COLO668 (cell line): ENCODE measurements around the gene CEP170.
"Not testable (repeated sequence)": the region's sequence is repeated elsewhere in the genome, so short reads cannot be mapped to it uniquely, and the experiment has no call there.

ENCODE experiments used
- DNase-seq: peaks from one replicate; lab custom pipeline; 2025; ENCODE audit not compliant: unreplicated experiment; lab: John Stamatoyannopoulos, UW

CEP170 gene

DNA sequence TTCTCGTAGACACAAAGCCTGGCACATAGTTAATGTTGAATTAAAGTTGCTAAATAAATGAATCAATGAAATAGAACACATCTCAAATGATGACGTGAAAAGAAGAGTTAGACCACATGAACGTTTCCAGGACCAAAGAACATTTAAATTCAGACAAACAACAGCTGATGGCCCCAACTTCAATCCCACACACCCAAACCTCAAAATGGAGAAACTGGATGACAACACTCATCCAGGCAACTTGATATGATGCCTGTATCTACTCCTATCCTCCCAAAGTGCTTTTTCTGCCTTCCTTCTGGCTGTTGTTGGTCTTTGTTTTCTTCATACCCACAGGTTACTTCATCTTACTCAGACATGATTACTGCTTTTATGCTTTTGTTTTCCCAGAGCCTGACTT, 71.9 kb downstream of the CEP170 start:
- DNase-seq: not testable (repeated sequence)

DNA sequence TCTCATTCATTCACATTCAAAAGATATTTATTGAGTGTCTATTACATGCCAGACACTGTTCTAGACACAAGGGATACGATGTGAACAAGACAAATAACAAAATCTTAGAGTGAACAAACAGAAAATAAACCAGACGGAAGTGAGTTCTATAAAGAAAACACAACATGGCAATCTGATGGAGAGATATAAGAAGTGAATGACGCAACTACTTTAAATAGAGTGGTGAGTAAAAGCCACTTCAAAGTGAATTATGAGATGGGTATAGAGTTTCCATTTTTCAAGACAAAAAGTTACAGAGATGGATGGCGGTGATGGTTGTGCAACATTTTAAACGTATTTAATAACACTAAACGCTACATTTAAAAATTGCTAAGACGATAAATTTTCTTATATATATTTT, 75.4 kb downstream of the CEP170 start:
- no peak for DNase-seq

DNA sequence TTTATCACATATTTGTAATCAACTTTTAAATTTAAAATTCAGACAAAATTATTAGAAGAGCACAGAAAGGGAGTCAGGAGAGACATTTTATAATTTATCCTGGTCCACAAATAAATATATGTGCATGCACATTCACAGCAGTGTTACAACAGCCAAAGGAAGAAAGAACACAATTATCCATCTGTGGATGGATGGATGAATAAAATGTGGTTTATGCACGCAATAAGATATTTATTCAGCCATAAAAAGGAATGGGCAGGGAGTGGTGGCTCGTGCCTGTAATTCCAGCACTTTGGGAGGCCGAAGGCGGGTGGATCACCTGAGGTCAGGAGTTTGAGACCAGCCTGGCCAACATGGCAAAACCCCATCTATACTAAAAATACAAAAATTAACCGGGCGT, 77.3 kb downstream of the CEP170 start:
- DNase-seq: not testable (repeated sequence)

DNA sequence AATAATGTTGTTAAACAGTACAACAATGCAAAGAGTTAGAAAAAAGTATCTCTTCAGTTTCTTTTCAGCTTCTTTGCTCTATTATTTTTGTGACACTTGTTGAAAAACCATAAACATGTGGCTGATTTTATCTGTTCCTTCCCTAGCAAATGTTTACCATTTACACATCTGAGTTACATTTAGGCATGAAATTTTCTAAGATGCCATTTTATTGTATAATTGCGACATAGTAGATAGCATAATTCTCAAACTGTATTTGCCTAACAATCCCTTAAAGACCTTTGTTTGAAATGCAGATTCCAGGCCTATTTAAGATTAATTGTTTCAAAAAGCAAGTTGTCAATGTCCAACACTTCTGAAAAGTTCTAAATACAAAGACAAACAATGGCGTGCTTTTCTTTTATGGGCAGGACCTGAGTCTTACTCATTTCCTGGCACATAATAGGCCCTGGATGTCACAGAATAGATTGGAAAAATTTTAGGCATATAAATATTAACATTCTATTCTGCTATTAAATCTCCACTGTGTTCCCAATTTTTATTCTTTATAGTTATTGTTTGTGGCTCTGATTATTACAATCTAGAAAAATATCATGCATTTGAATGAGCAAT, 81.2 kb downstream of the CEP170 start:
- not testable (repeated sequence) for DNase-seq

DNA sequence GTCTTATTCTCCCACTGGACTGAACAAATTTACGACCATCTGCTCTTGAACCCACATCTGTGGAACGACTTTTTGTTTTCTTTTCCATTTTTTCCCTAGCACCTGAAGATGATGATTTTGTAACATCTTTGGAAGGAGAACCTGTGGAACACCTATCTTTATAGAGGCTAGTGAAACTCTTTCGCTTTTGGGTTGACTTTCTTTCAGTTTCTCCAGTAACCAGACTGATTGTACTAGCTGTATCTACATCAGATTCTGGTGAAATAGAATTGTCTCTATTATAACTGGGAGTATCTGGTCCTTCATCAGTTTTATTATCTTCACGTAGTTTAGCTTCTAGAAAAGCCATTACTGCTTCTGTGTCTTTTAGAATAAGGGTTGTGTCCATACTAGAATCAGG, 90.2 kb downstream of the CEP170 start:
- not testable (repeated sequence) for DNase-seq

DNA sequence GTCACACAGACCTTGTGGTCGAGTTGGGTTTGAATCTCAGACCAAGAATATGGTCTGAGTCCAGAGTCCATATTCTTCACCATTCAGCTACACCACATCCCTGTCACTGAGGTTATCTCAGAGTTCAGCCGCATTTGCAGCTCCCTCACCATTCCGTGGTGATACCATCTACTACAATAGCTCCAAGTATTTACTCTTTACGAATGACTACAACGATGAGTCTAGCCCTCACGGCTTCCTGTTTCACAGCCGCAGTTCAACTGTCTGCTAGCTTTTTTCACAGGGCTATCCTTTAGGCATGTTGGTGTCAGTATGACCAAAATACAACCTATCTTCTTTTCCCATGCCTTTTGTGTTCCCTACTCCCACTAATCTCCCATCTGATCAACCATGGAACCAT, 104.2 kb downstream of the CEP170 start:
- DNase-seq: not testable (repeated sequence)

DNA sequence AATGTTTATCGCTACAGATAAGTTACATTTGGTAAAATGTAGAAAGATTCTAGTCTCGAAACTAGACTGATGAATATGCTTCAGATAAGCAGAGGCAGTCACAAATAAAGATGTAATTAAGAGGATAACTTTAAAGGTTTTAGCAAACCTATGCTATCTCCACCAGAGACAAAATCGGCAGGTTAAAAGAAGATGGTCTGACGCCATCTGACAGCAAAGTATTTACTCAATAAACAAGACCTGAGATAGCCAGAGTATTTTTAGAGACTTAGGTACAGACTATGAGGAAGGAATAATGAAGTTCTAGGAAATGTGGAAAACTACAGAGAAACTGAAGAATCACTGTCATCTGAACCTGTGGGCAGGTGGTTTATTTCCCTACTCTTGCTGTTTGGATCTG, 106.0 kb downstream of the CEP170 start:
- not testable (repeated sequence) for DNase-seq

DNA sequence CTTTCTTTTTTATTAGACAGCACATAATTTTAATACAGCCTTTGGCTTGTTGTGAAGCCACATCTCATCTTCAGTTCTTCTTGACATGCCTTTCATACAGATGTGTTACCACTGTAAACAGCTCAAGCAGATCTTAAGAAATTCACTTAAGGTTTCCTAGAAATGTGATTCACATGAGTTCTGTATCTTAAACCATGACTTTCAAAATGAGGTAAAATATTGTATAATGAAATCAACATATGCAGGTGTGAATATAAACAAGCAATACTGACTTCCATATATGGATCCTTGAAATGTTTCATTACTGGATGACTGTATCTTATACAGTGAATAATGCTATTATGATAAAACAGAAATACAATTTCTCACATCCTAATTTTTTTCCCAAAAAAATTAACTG, 107.7 kb downstream of the CEP170 start:
- DNase-seq: not testable (repeated sequence)

DNA sequence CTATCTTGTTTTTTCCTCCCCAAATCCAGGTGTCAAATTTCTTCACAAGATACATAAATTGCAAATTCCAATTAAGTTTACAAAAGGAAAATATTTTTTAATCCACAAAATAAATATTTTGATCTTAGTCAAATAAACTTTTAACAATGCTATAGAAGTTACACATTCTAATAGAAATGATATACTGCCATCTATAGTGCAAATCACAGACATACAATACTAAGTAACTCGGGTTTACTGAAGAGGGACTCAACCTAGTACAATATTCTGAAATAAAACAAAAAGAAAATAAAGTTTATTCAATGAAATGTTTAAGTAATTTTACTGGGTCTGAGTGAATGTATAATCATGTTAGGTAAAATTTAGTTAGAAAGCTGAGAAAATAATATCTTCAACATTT, 114.6 kb downstream of the CEP170 start:
- DNase-seq: not testable (repeated sequence)

DNA sequence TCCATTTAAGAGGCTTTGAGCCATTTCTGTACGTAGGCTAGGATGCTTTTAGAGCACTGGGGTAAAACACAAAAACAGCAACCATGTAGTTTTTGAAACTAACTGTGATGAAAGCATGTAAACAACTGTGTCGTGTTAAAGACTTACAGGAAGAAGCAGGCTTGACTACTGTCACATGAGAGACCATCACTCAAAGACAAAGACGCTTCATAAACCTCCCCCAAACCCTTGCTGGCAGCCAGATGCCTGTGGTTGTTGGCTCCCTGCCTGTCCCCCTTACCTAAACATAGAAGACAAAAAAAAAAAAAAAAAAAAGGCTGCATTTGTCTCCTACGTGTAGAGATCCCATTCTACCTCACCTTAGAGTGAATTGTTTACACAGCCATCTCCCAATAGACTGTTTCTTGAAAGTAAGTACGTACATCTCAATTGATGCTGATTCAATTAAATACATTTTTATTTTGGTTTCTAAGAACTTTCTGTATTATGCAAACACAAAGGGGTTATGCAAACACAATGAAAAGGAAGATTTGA, 132.1 kb downstream of the CEP170 start:
- DNase-seq: not testable (repeated sequence)

DNA sequence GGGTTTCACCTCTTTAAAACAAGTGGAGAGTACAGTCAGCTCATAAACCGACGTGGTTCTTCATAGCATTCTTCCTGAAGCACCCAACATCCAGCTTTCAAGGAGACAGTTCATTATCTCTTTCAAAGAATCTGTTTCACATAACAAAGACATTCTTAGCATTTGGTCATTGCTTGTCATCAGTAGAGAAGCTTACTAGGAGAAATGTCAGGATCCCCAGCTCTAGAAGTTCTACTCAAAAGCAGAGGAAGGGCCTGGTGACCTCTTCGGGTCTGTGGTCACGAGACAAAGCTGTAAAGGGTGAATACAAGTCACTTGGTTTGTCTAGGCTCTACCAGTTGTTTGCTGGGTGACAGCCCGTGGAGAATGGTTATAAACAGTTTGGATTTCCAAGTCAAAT, 133.1 kb downstream of the CEP170 start:
- DNase-seq: not testable (repeated sequence)

DNA sequence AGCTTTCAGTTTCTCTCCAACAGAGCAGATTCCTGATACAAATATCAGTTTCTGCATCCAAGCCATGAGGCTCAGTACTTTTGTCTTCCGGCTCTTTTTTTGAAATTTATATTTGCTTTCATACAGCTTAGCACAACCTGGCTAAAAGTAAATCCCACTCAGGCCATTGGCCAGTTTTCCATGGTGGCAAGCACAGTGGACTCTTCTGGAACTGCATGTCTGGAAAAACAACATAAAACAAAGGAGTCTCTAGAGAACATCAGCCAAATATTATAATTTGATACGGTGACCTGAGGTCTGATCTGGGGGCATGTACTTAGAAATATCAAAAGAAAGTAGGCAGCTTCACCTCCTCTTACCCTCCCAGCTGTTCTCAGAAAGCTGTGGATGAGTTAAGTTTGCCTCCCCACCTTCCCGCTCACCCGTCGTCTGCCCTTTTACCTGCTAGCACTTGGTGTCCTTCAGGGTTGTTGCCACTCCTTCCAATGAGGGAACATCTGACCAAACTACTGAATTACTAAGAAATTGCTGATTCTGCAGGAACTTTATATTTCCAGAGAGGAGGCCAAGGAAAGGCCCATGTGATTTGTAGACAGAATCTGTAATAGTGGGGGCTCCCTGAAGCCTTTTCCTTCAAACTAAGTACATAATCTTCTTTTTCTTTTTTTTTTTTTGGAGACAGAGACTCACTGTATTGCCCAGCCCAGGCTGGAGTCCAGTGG, 136.3 kb downstream of the CEP170 start:
- DNase-seq: not testable (repeated sequence)

DNA sequence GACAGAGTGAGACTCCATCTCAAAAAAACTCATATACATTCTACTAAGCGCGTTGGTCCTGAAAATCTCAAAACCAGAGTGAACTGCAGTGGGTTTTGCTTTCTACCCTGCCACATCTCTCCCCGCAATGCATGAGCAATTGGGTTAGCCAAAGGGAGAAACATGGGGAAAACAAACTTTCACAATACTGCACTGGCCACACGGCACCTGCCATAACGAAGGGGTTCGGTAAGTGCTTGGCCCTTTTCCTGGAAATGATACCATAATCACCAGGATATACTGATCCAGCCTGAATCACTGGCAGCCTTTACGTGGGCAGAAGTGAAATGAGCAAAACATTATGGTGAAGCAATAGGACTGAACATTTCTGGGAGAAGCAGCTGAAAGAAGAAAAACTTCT, 138.9 kb downstream of the CEP170 start:
- DNase-seq: not testable (repeated sequence)

DNA sequence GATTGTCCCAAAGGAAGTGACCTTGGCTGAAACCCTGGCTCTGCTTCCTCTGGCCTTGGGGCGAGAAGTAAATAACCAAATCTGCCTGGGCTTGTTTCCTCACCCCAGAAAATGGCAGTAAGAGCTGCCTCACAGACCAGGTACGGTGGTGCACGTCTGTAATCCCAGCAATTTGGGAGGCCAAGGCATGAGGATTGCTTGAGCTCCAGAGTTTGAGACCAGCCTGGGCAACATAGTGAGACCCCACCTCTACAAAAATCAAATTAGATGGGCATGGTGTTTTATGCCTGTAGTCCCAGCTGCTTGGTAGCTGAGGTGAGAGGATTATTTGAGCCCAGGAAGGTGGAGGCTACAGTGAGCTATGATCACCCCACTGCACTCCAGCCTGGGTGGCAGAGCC, 140.3 kb downstream of the CEP170 start:
- DNase-seq: not testable (repeated sequence)

DNA sequence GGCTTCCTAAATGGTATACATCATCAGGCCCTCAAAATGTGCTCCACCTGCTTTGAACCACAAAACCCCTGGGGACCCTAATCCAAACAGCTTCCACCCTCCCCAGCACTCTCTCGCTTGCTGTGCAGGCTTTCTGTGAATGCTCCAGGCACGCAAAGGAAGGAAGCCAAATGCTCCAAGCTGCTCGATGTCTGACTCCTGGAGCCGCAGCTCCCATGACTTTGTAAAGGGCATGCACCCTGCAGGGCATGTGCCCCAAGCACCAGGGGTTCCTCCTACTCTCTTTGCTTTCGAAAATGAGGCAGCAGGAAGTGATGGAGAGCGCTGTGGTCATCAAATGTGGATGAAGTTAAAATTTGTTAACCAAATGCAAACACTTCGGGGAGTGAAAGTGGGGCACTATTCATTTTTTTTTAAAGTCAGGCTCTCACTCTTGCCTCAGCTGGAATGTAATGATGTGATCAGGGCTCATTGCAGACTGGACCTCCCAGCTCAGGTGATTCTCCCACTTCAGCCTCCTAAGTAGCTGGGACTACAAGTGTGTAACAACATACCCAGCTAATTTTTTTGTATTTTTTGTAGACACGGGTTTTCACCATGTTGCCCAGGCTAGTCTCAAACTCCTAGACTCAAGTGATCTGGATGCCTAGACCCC, 140.9 kb downstream of the CEP170 start:
- DNase-seq: not testable (repeated sequence)

DNA sequence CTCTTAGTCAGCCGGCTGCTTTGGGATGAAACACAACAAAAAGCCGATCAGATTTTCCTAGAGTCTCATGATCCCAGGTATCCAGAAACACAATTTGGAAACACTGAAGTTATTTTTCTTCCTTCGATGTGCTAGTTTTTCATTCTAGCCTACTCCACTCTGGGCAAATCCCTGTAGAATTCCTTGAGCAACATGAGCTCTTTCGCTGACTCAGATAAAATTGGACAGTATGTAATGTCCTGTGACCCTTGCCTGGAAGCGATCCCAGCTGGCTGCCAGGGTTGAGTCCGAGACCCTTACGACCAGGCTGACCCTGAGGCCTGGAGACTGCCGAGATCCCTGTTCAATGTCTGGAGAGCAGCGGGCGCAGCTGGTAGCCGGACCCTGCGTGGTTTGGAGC, 147.9 kb downstream of the CEP170 start:
- not testable (repeated sequence) for DNase-seq

DNA sequence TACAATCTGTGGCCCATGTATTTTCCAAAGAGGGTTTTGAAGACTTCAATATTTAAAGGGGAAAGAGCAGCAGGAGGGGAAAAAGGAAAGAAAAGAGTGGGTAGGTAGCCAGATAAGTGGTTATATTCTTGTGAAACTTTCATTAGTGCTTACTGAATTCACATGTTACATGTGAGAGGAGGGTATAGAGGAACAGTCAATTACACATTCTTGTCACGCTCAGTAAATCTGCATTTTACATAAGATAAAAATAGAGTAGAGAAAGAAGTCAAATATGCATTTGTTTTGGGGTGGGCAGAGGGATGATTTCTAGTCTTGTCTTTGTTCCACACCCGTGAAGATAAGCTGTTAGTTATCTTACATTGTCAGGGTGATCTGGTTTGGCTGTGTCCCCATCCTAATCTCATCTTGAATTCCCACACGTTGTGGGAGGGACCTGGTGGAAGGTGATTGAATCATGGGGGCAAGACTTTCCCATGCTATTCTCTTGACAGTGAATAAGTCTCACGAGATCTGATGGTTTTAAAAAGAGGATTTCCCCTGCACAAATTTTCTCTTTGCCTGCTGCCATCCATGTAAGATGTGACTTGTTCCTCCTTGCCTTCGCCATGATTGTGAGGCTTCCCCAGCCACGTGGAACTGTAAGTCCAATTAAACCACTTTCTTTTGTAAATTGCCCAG, 149.3 kb downstream of the CEP170 start:
- DNase-seq: not testable (repeated sequence)

DNA sequence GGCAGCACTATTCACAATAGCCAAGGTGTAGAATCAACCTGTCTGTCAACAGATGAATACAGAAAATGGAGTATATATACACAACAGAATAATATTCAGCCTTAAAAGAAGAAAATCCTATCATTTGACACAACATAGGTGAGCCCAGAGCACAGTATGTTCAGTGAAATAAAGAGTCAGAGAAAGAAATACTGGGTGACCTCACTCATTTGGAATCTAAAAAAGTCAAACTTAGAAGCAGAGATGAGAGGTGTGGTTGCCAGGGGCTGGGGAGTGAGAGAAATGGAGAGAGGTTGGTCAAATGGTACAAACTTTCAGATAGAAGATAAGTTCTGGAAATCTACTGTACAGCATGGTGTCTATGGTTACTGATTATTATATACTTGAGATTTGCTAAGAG, 150.0 kb downstream of the CEP170 start:
- not testable (repeated sequence) for DNase-seq

DNA sequence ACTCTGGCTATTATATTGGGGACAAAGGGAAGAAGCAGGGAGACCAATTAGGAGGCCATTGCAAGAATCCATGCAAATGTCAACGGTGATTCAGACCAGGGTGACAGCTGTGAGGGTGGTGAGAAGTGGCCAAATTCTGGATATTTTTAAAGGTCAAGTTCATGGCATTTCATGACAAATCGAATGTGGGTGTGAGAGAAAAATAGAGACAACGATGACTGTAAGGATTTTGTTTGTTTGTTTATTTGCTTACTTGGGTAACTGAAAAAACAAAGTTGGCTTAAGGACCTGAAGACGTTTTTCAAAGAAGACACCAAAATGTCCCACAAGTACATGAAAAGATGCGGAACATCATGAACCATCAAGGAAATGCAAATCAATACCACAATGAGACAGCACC, 150.6 kb downstream of the CEP170 start:
- not testable (repeated sequence) for DNase-seq

DNA sequence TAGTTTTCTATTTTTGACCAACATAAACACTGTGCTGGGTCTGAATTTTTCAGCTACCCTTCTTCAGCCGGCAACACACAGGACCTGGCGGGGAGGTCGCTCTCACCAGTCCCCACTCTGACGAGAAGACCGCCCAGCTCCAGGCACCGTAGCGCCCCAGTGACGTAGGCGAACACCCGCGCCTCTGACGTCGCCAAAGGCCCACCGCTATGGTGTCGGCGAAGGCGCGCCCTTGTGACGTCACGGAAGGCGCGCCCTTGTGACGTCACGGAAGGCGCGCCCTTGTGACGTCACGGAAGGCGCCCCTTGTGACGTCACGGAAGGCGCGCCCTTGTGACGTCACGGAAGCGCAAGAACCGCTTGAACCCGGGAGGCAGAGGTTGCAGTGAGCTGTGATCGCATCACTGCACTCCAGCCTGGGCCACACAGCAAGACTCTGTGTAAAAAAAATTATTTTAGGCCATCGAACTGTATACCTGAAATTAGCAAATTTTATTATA, 153.5 kb downstream of the CEP170 start:
- DNase-seq: not testable (repeated sequence)

DNA sequence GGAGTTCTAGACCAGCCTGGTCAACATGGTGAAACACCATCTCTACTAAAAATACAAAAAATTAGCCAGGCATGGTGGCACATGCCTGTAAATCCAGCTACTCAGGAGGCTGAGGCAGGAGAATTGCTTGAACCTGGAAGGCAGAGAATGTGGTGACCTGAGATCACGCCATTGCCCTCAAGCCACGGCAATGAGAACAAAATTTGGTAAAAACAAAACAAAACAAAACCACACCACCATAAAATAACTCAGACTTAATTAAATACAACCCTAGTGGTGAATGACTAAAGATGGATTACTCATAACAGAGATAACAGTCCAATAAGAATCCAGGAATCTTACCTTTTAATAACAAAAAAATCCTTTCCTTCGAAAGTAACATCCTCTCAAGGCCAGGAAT, 167.7 kb downstream of the CEP170 start:
- not testable (repeated sequence) for DNase-seq
